Neutrophil (primary cell): ENCODE data around the gene FOXO1.

ENCODE experiments used
- H3K27ac ChIP-seq: fragments of 200-600 bp; sonication (generic); 2 replicates; pipeline ENCODE4 v1.5.1; 2016; ENCODE audit warnings: mild to moderate bottlenecking, moderate library complexity
- H3K27me3 ChIP-seq: fragments of 200-600 bp; sonication (generic); 2 replicates; pipeline ENCODE4 v1.6.0; 2016; ENCODE audit warnings: mild to moderate bottlenecking
- H3K36me3 ChIP-seq: fragments of 200-600 bp; sonication (generic); 2 replicates; pipeline ENCODE4 v1.5.1; 2017
- H3K4me1 ChIP-seq, 2 experiments: fragments of 200-600 bp in 1 of 2; sonication (generic) in 1 of 2; 1 replicate in 1 of 2; 2 replicates in 1 of 2; pipeline versions ENCODE4 v1.5.1 to v1.6.1; 2013 to 2016; ENCODE audit warnings: low read depth in 1 of 2, low read length in 1 of 2, mild to moderate bottlenecking in 1 of 2, moderate library complexity in 1 of 2; ENCODE audit not compliant: control insufficient read depth in 1 of 2, insufficient read depth in 1 of 2
- H3K4me3 ChIP-seq, 2 experiments: fragments of 200-600 bp in 1 of 2; sonication (generic) in 1 of 2; 1 replicate in 1 of 2; 2 replicates in 1 of 2; pipeline ENCODE4 v1.5.1; 2013 to 2016; ENCODE audit warnings: low read depth in 1 of 2, low read length in 1 of 2, mild to moderate bottlenecking in 1 of 2, moderate library complexity in 1 of 2
- H3K9me3 ChIP-seq: fragments of 200-600 bp; sonication (generic); 2 replicates; pipeline ENCODE4 v1.5.1; 2016
- CTCF ChIP-seq: fragments of 200-600 bp; sonication (generic); IDR thresholded peaks from 2 replicates; pipeline ENCODE4 v1.5.1; 2016; ENCODE audit warnings: antibody characterized with exemption

FOXO1 gene

GRCh38 chr13:40688781-40689180 is 22.3 kb upstream of the FOXO1 start:
- no peak overlapping the region for H3K27ac ChIP-seq
- no peak for TF ChIP-seq CTCF
- H3K27me3 ChIP-seq = no peaks in the 10 kb centered on the region
- no peaks in the 10 kb centered on the region for H3K36me3 ChIP-seq
- H3K9me3 ChIP-seq = no peaks in the 10 kb centered on the region
- H3K4me1 ChIP-seq = no peaks in the 10 kb centered on the region
- H3K4me3 ChIP-seq = no peak overlapping the region

- no peak overlapping the region for H3K27ac ChIP-seq
- no peaks in the 10 kb centered on the region for H3K9me3 ChIP-seq
- no peaks in the 10 kb centered on the region for H3K36me3 ChIP-seq
- H3K4me3 ChIP-seq = no peak overlapping the region
- peak; percentile 68 for TF ChIP-seq CTCF
- peaks cover 7% of the 10 kb centered on the region for H3K27me3 ChIP-seq
- H3K4me1 ChIP-seq = no peaks in the 10 kb centered on the region
Measured at GRCh38 chr13:40682449-40683240, 16.2 kb upstream of the FOXO1 start.

- no peak for TF ChIP-seq CTCF
- no peak overlapping the region for H3K27ac ChIP-seq
- no peak overlapping the region for H3K4me3 ChIP-seq
- peaks cover 7% of the 10 kb centered on the region for H3K27me3 ChIP-seq
- no peaks in the 10 kb centered on the region for H3K9me3 ChIP-seq
- no peaks in the 10 kb centered on the region for H3K4me1 ChIP-seq
- H3K36me3 ChIP-seq = no peaks in the 10 kb centered on the region
Measured at GRCh38 chr13:40681341-40682146, 15.1 kb upstream of the FOXO1 start.

- Histone ChIP-seq H3K27ac (no peak overlapping the region), H3K27me3 (peaks cover 7% of the 10 kb centered on the region), H3K4me3 (no peak overlapping the region), H3K4me1 (no peaks in the 10 kb centered on the region), H3K9me3 (no peaks in the 10 kb centered on the region), H3K36me3 (no peaks in the 10 kb centered on the region)
- no peak for TF ChIP-seq CTCF
Measured at GRCh38 chr13:40680659-40681323, 14.3 kb upstream of the FOXO1 start.

GRCh38 chr13:40679480-40679985 is 13.1 kb upstream of the FOXO1 start:
- Histone ChIP-seq H3K27ac (no peak overlapping the region), H3K36me3 (no peaks in the 10 kb centered on the region), H3K4me3 (no peak overlapping the region), H3K9me3 (no peaks in the 10 kb centered on the region), H3K27me3 (peaks cover 7% of the 10 kb centered on the region), H3K4me1 (no peaks in the 10 kb centered on the region)
- no peak for TF ChIP-seq CTCF
